OCI-LY1 (cell line): ENCODE results near the gene MGAT4C.

Experiments used
- H2AFZ ChIP-seq: fragments of 200-600 bp; sonication (generic), shearing (Covaris generic); 2 replicates; pipeline ENCODE4 v1.6.0; 2014; ENCODE audit warnings: antibody characterized with exemption, mild to moderate bottlenecking, low read length
- H3F3A ChIP-seq: fragments of 200-600 bp; sonication (generic), shearing (Covaris generic); 2 replicates; pipeline ENCODE4 v1.6.0; 2014; ENCODE audit warnings: mild to moderate bottlenecking, antibody characterized with exemption, low read length, moderate library complexity; ENCODE audit not compliant: insufficient read depth
- H3K27ac ChIP-seq: fragments of 200-600 bp; sonication (generic); 2 replicates; pipeline ENCODE4 v1.5.1; 2014; ENCODE audit warnings: low read length, mixed run types, mild to moderate bottlenecking, low read depth; ENCODE audit not compliant: poor library complexity, severe bottlenecking
- H3K27me3 ChIP-seq: fragments of 200-600 bp; sonication (generic); 2 replicates; pipeline ENCODE4 v1.6.0; 2014; ENCODE audit warnings: antibody characterized with exemption, mild to moderate bottlenecking, low read length, moderate library complexity; ENCODE audit not compliant: insufficient read depth
- H3K36me3 ChIP-seq: fragments of 200-600 bp; sonication (generic); 2 replicates; pipeline ENCODE4 v1.6.1; 2014; ENCODE audit warnings: mild to moderate bottlenecking, antibody characterized with exemption, low read length, moderate library complexity, mixed read lengths; ENCODE audit not compliant: insufficient read depth
- H3K4me1 ChIP-seq: fragments of 200-600 bp; sonication (generic); 2 replicates; pipeline ENCODE4 v1.5.1; 2014; ENCODE audit warnings: mild to moderate bottlenecking, low read length, moderate library complexity; ENCODE audit not compliant: insufficient read depth, severe bottlenecking
- H3K4me2 ChIP-seq: fragments of 200-600 bp; sonication (generic), shearing (Covaris generic); 2 replicates; pipeline ENCODE4 v1.6.1; 2014; ENCODE audit warnings: low read length
- H3K4me3 ChIP-seq: fragments of 200-600 bp; sonication (generic); 2 replicates; pipeline ENCODE4 v1.5.1; 2014; ENCODE audit warnings: low read length, low read depth, mild to moderate bottlenecking, mixed read lengths; ENCODE audit not compliant: poor library complexity, severe bottlenecking
- H3K79me2 ChIP-seq: fragments of 200-600 bp; shearing (Covaris generic); 2 replicates; pipeline ENCODE4 v1.6.1; 2016; ENCODE audit warnings: mixed run types, low read length, mixed read lengths; ENCODE audit not compliant: insufficient read depth
- H3K9ac ChIP-seq: fragments of 200-600 bp; sonication (generic), shearing (Covaris generic); 2 replicates; pipeline ENCODE4 v1.6.1; 2014; ENCODE audit warnings: mild to moderate bottlenecking, low read length, mixed read lengths
- H3K9me2 ChIP-seq: fragments of 200-600 bp; sonication (generic), shearing (Covaris generic); 2 replicates; pipeline ENCODE4 v1.6.1; 2014; ENCODE audit warnings: low read depth, mild to moderate bottlenecking, low read length, mixed read lengths
- H3K9me3 ChIP-seq: fragments of 200-600 bp; shearing (Covaris generic); 2 replicates; pipeline ENCODE4 v1.6.1; 2014; ENCODE audit warnings: low read length, mixed read lengths
- H4K20me1 ChIP-seq: fragments of 200-600 bp; sonication (generic), shearing (Covaris generic); 2 replicates; pipeline ENCODE4 v1.6.0; 2016; ENCODE audit warnings: mild to moderate bottlenecking, low read length; ENCODE audit not compliant: insufficient read depth
- CTCF ChIP-seq: fragments of 200-600 bp; sonication (generic), shearing (Covaris generic); IDR thresholded peaks from 2 replicates; pipeline ENCODE4 v1.5.1; 2017; ENCODE audit warnings: mild to moderate bottlenecking, antibody characterized with exemption, low read length, moderate library complexity, mixed read lengths
- EZH2 ChIP-seq: fragments of 200-600 bp; sonication (generic), shearing (Covaris generic); IDR thresholded peaks from 2 replicates; pipeline ENCODE4 v1.8.0; 2017; ENCODE audit warnings: borderline replicate concordance, mixed run types, mild to moderate bottlenecking, antibody characterized with exemption, low read length, moderate library complexity, mixed read lengths

The MGAT4C gene

GRCh38 chr12:86247871-86248270, 8.3 kb downstream of the MGAT4C start:
- no peak for TF ChIP-seq CTCF
- TF ChIP-seq EZH2 = no peak
- H3K4me1 ChIP-seq = no peaks in the 10 kb centered on the region
- H4K20me1 ChIP-seq = no peaks in the 10 kb centered on the region

GRCh38 chr12:86241600-86241999, 14.6 kb downstream of the MGAT4C start:
- TF ChIP-seq EZH2 (no peak), CTCF (no peak)
- no peaks in the 10 kb centered on the region for H4K20me1 ChIP-seq
- H3K36me3 ChIP-seq = no peaks in the 10 kb centered on the region
- H3K4me3 ChIP-seq = no peak overlapping the region
- no peaks in the 10 kb centered on the region for H3F3A ChIP-seq
- no peaks in the 10 kb centered on the region for H3K79me2 ChIP-seq
- H3K9me3 ChIP-seq = no peaks in the 10 kb centered on the region
- no peaks in the 10 kb centered on the region for H3K9me2 ChIP-seq
- no peak overlapping the region for H3K9ac ChIP-seq
- H3K4me2 ChIP-seq = no peak overlapping the region
- H2AFZ ChIP-seq = no peak overlapping the region
- no peaks in the 10 kb centered on the region for H3K27me3 ChIP-seq
- no peaks in the 10 kb centered on the region for H3K4me1 ChIP-seq
- H3K27ac ChIP-seq = no peak overlapping the region

More at GRCh38 chr12:86247871-86248270, 8.3 kb downstream of the MGAT4C start:
- Histone ChIP-seq H3K9me2 (no peaks in the 10 kb centered on the region), H3K4me2 (no peak overlapping the region), H3K4me3 (no peak overlapping the region), H3K9me3 (no peaks in the 10 kb centered on the region), H3K27ac (no peak overlapping the region), H3K9ac (no peak overlapping the region), H3K36me3 (no peaks in the 10 kb centered on the region), H2AFZ (no peak overlapping the region), H3K27me3 (no peaks in the 10 kb centered on the region), H3F3A (no peaks in the 10 kb centered on the region), H3K79me2 (no peaks in the 10 kb centered on the region)

GRCh38 chr12:86234316-86234855, 21.8 kb downstream of the MGAT4C start:
- H3K9ac ChIP-seq = no peak overlapping the region

More at GRCh38 chr12:86234316-86234855, 21.8 kb downstream of the MGAT4C start:
- Histone ChIP-seq H3K27ac (no peak overlapping the region), H3K9me3 (no peaks in the 10 kb centered on the region), H3F3A (no peaks in the 10 kb centered on the region), H3K4me1 (no peaks in the 10 kb centered on the region), H3K79me2 (no peaks in the 10 kb centered on the region), H3K36me3 (no peaks in the 10 kb centered on the region), H3K27me3 (no peaks in the 10 kb centered on the region), H3K4me2 (no peak overlapping the region), H2AFZ (no peak overlapping the region), H4K20me1 (no peaks in the 10 kb centered on the region), H3K9me2 (no peaks in the 10 kb centered on the region), H3K4me3 (no peak overlapping the region)
- no peak for TF ChIP-seq EZH2
- no peak for TF ChIP-seq CTCF
